ENCODE results near the gene BHLHE40.

Gene BHLHE40

GRCh38 chr3:5016211-5017161 is 37.2 kb downstream of the BHLHE40 start:
- H3K27me3 ChIP-seq (ENCODE audit: insufficient read depth, insufficient read length): no peaks in the 10 kb centered on the region
- peaks cover 4% of the 10 kb centered on the region for H3K4me1 ChIP-seq (ENCODE audit: insufficient read depth, insufficient read length)
- H3K36me3 ChIP-seq (ENCODE audit: insufficient read depth, insufficient read length, low read length): no peaks in the 10 kb centered on the region
- H3K4me3 ChIP-seq (ENCODE audit: insufficient read length, low read depth): no peak overlapping the region
- TF ChIP-seq SUZ12 (IDR thresholded peaks at IDR 0.05; ENCODE audit: extremely low read depth, insufficient read depth, insufficient read length) (no peak), YY1 (IDR thresholded peaks at IDR 0.05; ENCODE audit: insufficient read depth, insufficient read length) (no peak), ZNF274 (IDR thresholded peaks at IDR 0.05; ENCODE audit: low read depth, low read length) (no peak)
- DNase-seq (ENCODE audit: low read depth, low spot score): no peak
- H3K9me3 ChIP-seq (ENCODE audit: insufficient read depth, low read length): no peaks in the 10 kb centered on the region
- no peak overlapping the region for H3K9ac ChIP-seq (ENCODE audit: insufficient read length, low read depth)

- Histone ChIP-seq H3K4me3 (ENCODE audit: insufficient read length, low read depth) (no peak overlapping the region), H3K27me3 (ENCODE audit: insufficient read depth, insufficient read length) (no peaks in the 10 kb centered on the region), H3K36me3 (ENCODE audit: insufficient read depth, insufficient read length, low read length) (no peaks in the 10 kb centered on the region), H3K4me1 (ENCODE audit: insufficient read depth, insufficient read length) (no peaks in the 10 kb centered on the region), H3K9ac (ENCODE audit: insufficient read length, low read depth) (peak overlapping the region; percentile 2), H3K9me3 (ENCODE audit: insufficient read depth, low read length) (no peaks in the 10 kb centered on the region)
- no peak for DNase-seq (ENCODE audit: low read depth, low spot score)
- TF ChIP-seq YY1 (IDR thresholded peaks at IDR 0.05; ENCODE audit: insufficient read depth, insufficient read length) (no peak), ZNF274 (IDR thresholded peaks at IDR 0.05; ENCODE audit: low read depth, low read length) (no peak), SUZ12 (IDR thresholded peaks at IDR 0.05; ENCODE audit: extremely low read depth, insufficient read depth, insufficient read length) (no peak)
These were observed 38.8 kb downstream of the BHLHE40 start for GRCh38 chr3:5017925-5018531.

- H3K36me3 ChIP-seq (ENCODE audit: insufficient read depth, insufficient read length, low read length): no peaks in the 10 kb centered on the region
- H3K27me3 ChIP-seq (ENCODE audit: insufficient read depth, insufficient read length): no peaks in the 10 kb centered on the region
- H3K4me1 ChIP-seq (ENCODE audit: insufficient read depth, insufficient read length): no peaks in the 10 kb centered on the region
- H3K9me3 ChIP-seq (ENCODE audit: insufficient read depth, low read length): no peaks in the 10 kb centered on the region
- H3K4me3 ChIP-seq (ENCODE audit: insufficient read length, low read depth): no peak overlapping the region
- TF ChIP-seq SUZ12 (IDR thresholded peaks at IDR 0.05; ENCODE audit: extremely low read depth, insufficient read depth, insufficient read length) (no peak), ZNF274 (IDR thresholded peaks at IDR 0.05; ENCODE audit: low read depth, low read length) (no peak), YY1 (IDR thresholded peaks at IDR 0.05; ENCODE audit: insufficient read depth, insufficient read length) (no peak)
- no peak overlapping the region for H3K9ac ChIP-seq (ENCODE audit: insufficient read length, low read depth)
- DNase-seq (ENCODE audit: low read depth, low spot score): no peak
These were observed 40.4 kb downstream of the BHLHE40 start for GRCh38 chr3:5019411-5020241.

GRCh38 chr3:5020242-5020722 is 41.0 kb downstream of the BHLHE40 start:
- H3K36me3 ChIP-seq (ENCODE audit: insufficient read depth, insufficient read length, low read length): no peaks in the 10 kb centered on the region
- H3K4me1 ChIP-seq (ENCODE audit: insufficient read depth, insufficient read length): no peaks in the 10 kb centered on the region
- H3K9ac ChIP-seq (ENCODE audit: insufficient read length, low read depth): no peak overlapping the region

GRCh38 chr3:5021116-5022092 is 42.2 kb downstream of the BHLHE40 start:
- TF ChIP-seq SUZ12 (IDR thresholded peaks at IDR 0.05; ENCODE audit: extremely low read depth, insufficient read depth, insufficient read length) (no peak), ZNF274 (IDR thresholded peaks at IDR 0.05; ENCODE audit: low read depth, low read length) (no peak), YY1 (IDR thresholded peaks at IDR 0.05; ENCODE audit: insufficient read depth, insufficient read length) (no peak)
- no peak for DNase-seq (ENCODE audit: low read depth, low spot score)
- H3K36me3 ChIP-seq (ENCODE audit: insufficient read depth, insufficient read length, low read length): no peaks in the 10 kb centered on the region
- no peak overlapping the region for H3K9ac ChIP-seq (ENCODE audit: insufficient read length, low read depth)
- H3K27me3 ChIP-seq (ENCODE audit: insufficient read depth, insufficient read length): no peaks in the 10 kb centered on the region
- H3K4me3 ChIP-seq (ENCODE audit: insufficient read length, low read depth): no peak overlapping the region
- no peaks in the 10 kb centered on the region for H3K9me3 ChIP-seq (ENCODE audit: insufficient read depth, low read length)
- no peaks in the 10 kb centered on the region for H3K4me1 ChIP-seq (ENCODE audit: insufficient read depth, insufficient read length)

More at GRCh38 chr3:5020242-5020722, 41.0 kb downstream of the BHLHE40 start:
- H3K9me3 ChIP-seq (ENCODE audit: insufficient read depth, low read length): no peaks in the 10 kb centered on the region
- no peak for DNase-seq (ENCODE audit: low read depth, low spot score)
- TF ChIP-seq ZNF274 (IDR thresholded peaks at IDR 0.05; ENCODE audit: low read depth, low read length): no peak
- TF ChIP-seq YY1 (IDR thresholded peaks at IDR 0.05; ENCODE audit: insufficient read depth, insufficient read length): no peak
- no peak for TF ChIP-seq SUZ12 (IDR thresholded peaks at IDR 0.05; ENCODE audit: extremely low read depth, insufficient read depth, insufficient read length)
- H3K27me3 ChIP-seq (ENCODE audit: insufficient read depth, insufficient read length): no peaks in the 10 kb centered on the region
- H3K4me3 ChIP-seq (ENCODE audit: insufficient read length, low read depth): no peak overlapping the region
